ENCODE measurements around the gene C3orf62. TPM values are rescaled to one million over a fixed set of nuclear protein-coding genes. Genes with fewer than 3 reads are reported as not detected.
A peak's percentile ranks its signal among the peaks of the same experiment; 100 is the strongest.

C3orf62 gene
- 10 to 100 TPM in 1 of 2 donors, 1 to 10 TPM in 1; 5.4 to 15.0 TPM for total RNA-seq

- H3K9me3 ChIP-seq, result no peaks in the 10 kb centered on the region
- peak within 1 kb of the TSS; percentile 77 for H3K4me3 ChIP-seq
- H3K27me3 ChIP-seq (replicated peaks; ENCODE audit: insufficient read depth), result no peaks in the 10 kb centered on the region
- ATAC-seq (ENCODE audit: insufficient number of reproducible peaks, low FRiP score, low read depth) (peak; percentile 62), DNase-seq (ENCODE audit: low spot score) (peak; percentile 71)
- peak; percentile 1 for TF ChIP-seq CTCF (IDR thresholded peaks at IDR 0.05)
- peak within 1 kb of the TSS; percentile 87 to 96 for H3K27ac ChIP-seq
- peaks cover 9 to 33% of the 10 kb centered on the region in 2 donors for H3K4me1 ChIP-seq (ENCODE audit: control insufficient read depth in 1 of 2, low read depth in 2 of 2)
- peaks cover 6% of the 10 kb centered on the region for H3K36me3 ChIP-seq
These were observed at the start of gene C3orf62 for GRCh38 chr3:49276475-49277382. C3orf62 (minus strand) TSS chr3:49277232; CDS start chr3:49276872, 360 bp downstream.

- TF ChIP-seq CTCF (IDR thresholded peaks at IDR 0.05), result no peak
- no peak for ATAC-seq (ENCODE audit: insufficient number of reproducible peaks, low FRiP score, low read depth)
- Histone ChIP-seq H3K27me3 (replicated peaks; ENCODE audit: insufficient read depth) (no peaks in the 10 kb centered on the region), H3K4me1 (ENCODE audit: control insufficient read depth in 1 of 2, low read depth in 2 of 2) (no peaks in the 10 kb centered on the region), H3K36me3 (peaks cover 78% of the 10 kb centered on the region), H3K4me3 (no peak overlapping the region), H3K9me3 (no peaks in the 10 kb centered on the region), H3K27ac (no peak overlapping the region)
- no peak for DNase-seq (ENCODE audit: low spot score)
These were observed 47.7 kb upstream of the C3orf62 start for GRCh38 chr3:49324768-49325167.

- Histone ChIP-seq H3K27me3 (replicated peaks; ENCODE audit: insufficient read depth) (no peaks in the 10 kb centered on the region), H3K4me3 (no peak overlapping the region), H3K27ac (no peak overlapping the region), H3K9me3 (no peaks in the 10 kb centered on the region), H3K36me3 (peaks cover 64% of the 10 kb centered on the region), H3K4me1 (ENCODE audit: control insufficient read depth in 1 of 2, low read depth in 2 of 2) (peaks cover 0 to 7% of the 10 kb centered on the region in 2 donors)
- no peak for DNase-seq (ENCODE audit: low spot score)
- ATAC-seq (ENCODE audit: insufficient number of reproducible peaks, low FRiP score, low read depth), result no peak
- no peak for TF ChIP-seq CTCF (IDR thresholded peaks at IDR 0.05)
These were observed 39.8 kb upstream of the C3orf62 start for GRCh38 chr3:49316696-49317457.

GRCh38 chr3:49313896-49314688 lies 37.1 kb upstream of the C3orf62 start:
- DNase-seq (ENCODE audit: low spot score), result no peak
- TF ChIP-seq CTCF (IDR thresholded peaks at IDR 0.05), result no peak
- H3K4me1 ChIP-seq (ENCODE audit: control insufficient read depth in 1 of 2, low read depth in 2 of 2), result peaks cover 0 to 7% of the 10 kb centered on the region in 2 donors
- H3K4me3 ChIP-seq, result no peak overlapping the region
- no peak for ATAC-seq (ENCODE audit: insufficient number of reproducible peaks, low FRiP score, low read depth)
- H3K36me3 ChIP-seq, result peaks cover 47% of the 10 kb centered on the region
- H3K27ac ChIP-seq, result no peak overlapping the region
- no peaks in the 10 kb centered on the region for H3K9me3 ChIP-seq
- no peaks in the 10 kb centered on the region for H3K27me3 ChIP-seq (replicated peaks; ENCODE audit: insufficient read depth)

Measured in thoracic aorta (tissue), 2 donors.